ENCODE data around the gene RHOBTB1.

- TF ChIP-seq, protein P1, sequence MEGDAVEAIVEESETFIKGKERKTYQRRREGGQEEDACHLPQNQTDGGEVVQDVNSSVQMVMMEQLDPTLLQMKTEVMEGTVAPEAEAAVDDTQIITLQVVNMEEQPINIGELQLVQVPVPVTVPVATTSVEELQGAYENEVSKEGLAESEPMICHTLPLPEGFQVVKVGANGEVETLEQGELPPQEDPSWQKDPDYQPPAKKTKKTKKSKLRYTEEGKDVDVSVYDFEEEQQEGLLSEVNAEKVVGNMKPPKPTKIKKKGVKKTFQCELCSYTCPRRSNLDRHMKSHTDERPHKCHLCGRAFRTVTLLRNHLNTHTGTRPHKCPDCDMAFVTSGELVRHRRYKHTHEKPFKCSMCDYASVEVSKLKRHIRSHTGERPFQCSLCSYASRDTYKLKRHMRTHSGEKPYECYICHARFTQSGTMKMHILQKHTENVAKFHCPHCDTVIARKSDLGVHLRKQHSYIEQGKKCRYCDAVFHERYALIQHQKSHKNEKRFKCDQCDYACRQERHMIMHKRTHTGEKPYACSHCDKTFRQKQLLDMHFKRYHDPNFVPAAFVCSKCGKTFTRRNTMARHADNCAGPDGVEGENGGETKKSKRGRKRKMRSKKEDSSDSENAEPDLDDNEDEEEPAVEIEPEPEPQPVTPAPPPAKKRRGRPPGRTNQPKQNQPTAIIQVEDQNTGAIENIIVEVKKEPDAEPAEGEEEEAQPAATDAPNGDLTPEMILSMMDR (IDR thresholded peaks at IDR 0.05), result no peak
- TF ChIP-seq EZH2 (IDR thresholded peaks at IDR 0.05), result no peak
- no peak for TF ChIP-seq EZH2phosphoT487 (IDR thresholded peaks at IDR 0.05)
Measured at GRCh38 chr10:60979667-60980104, 35.7 kb upstream of the RHOBTB1 start.
